OCI-LY3 (cell line): ENCODE results near the gene ABCG1.

Experiments used
- CTCF ChIP-seq: fragments of 200-600, 300-600 bp; sonication (generic); IDR thresholded peaks from 2 replicates; pipeline ENCODE4 v1.5.1; 2014; ENCODE audit warnings: antibody characterized with exemption, low read length, low read depth
- EZH2phosphoT487 ChIP-seq: fragments of 200-600 bp; shearing (Covaris generic); IDR thresholded peaks from 2 replicates; pipeline ENCODE4 v1.6.1; 2018; ENCODE audit warnings: antibody characterized with exemption, mixed run types, low read depth

GRCh38 chr21:42311816-42312625 is 93.1 kb downstream of the ABCG1 start:
- TF ChIP-seq CTCF (no peak), EZH2phosphoT487 (no peak)
